Left lung (tissue), 10 donors: ENCODE data around the gene TPK1. TPM values are rescaled to one million over a fixed set of nuclear protein-coding genes. Genes with fewer than 3 reads are reported as not detected.

Source experiments
- ATAC-seq: fragments of 200-7000 bp; cut with Tn5 transposase; one replicate; pipeline ENCODE4 v1.9.1; 2020; ENCODE audit warnings: moderate library complexity
- DNase-seq, 4 donors: peaks; one replicate each; pipeline ENCODE4 v3.0.0-alpha.2; 2013 to 2020
- H3K27ac ChIP-seq, 2 donors: fragments of 200-600 bp; sonication (generic) in 1 of 2; one replicate each; pipeline versions ENCODE4 v1.5.0 to v1.8.0; 2020 to 2021
- H3K27me3 ChIP-seq, 2 donors: fragments of 200-600 bp; sonication (generic) in 1 of 2; one replicate each; pipeline versions ENCODE4 v1.5.0 to v1.8.0; 2020 to 2021
- H3K36me3 ChIP-seq, 2 donors: fragments of 200-600 bp; sonication (generic) in 1 of 2; one replicate each; pipeline versions ENCODE4 v1.5.0 to v1.8.0; 2020 to 2021
- H3K4me1 ChIP-seq, 2 donors: fragments of 200-600 bp; one replicate each; pipeline ENCODE4 v1.8.0; 2021
- H3K4me3 ChIP-seq, 2 donors: fragments of 200-600 bp; sonication (generic) in 1 of 2; one replicate each; pipeline versions ENCODE4 v1.5.0 to v1.8.0; 2020 to 2021; ENCODE audit warnings: mild to moderate bottlenecking in 1 of 2
- H3K9me3 ChIP-seq, 2 donors: fragments of 200-600 bp; sonication (generic) in 1 of 2; one replicate each; pipeline versions ENCODE4 v1.5.0 to v1.8.0; 2020 to 2021
- CTCF ChIP-seq, 2 donors: fragments of 200-600 bp; sonication (generic) in 1 of 2; IDR thresholded peaks; one replicate each; pipeline versions ENCODE4 v1.5.0 to v1.8.0; 2021; ENCODE audit warnings: antibody characterized with exemption in 2 of 2
- intact Hi-C, 2 donors: fragments of 100-400 bp; cut with DNase I; formaldehyde crosslinking; loops; one replicate each; pipeline versions ENCODE4 v1.11.2 to v1.14.2; 2022
- polyA plus RNA-seq, 6 donors: library from polyadenylated mRNA; unstranded; fragments of 120-200 nt; gene quantifications; one replicate each; pipeline ENCODE4 v1.2.1, GENCODE V29; 2013; ENCODE audit not compliant: insufficient read length in 6 of 6
- total RNA-seq, 2 donors: library from RNA; stranded (reverse); fragmentation: NEBNext Ultra II Directional; extraction: Animal tissue kit (Norgen Biotek cat#: 25700); gene quantifications; one replicate each; pipeline ENCODE4 v1.2.1, GENCODE V29; 2021
- donor health status: DM: no; HTN: yes; CAD: no.
- donor health status: DM: no; HTN: no; CAD: no.

The TPK1 gene
- total and polyA plus RNA-seq, 8 donors, result 4.1 to 15.5 (median 4.8) TPM

GRCh38 chr7:144487901-144488300, 348.0 kb downstream of the TPK1 start:
- ATAC-seq (no peak), DNase-seq (no peak)
- H3K27me3 ChIP-seq, result no peaks in the 10 kb centered on the region
- intact Hi-C loops, result no loop called here
- H3K4me3 ChIP-seq, result no peak overlapping the region
- no peak for TF ChIP-seq CTCF (IDR thresholded peaks at IDR 0.05)
- H3K36me3 ChIP-seq, result no peaks in the 10 kb centered on the region
- H3K27ac ChIP-seq, result no peak overlapping the region
- peaks cover 0 to 4% of the 10 kb centered on the region in 2 donors for H3K9me3 ChIP-seq
- no peaks in the 10 kb centered on the region for H3K4me1 ChIP-seq

GRCh38 chr7:144484445-144484844, 351.4 kb downstream of the TPK1 start:
- ATAC-seq (no peak), DNase-seq (no peak)
- Histone ChIP-seq H3K27ac (no peak overlapping the region), H3K4me1 (no peaks in the 10 kb centered on the region), H3K27me3 (no peaks in the 10 kb centered on the region), H3K4me3 (no peak overlapping the region), H3K36me3 (no peaks in the 10 kb centered on the region), H3K9me3 (peaks cover 0 to 4% of the 10 kb centered on the region in 2 donors)
- TF ChIP-seq CTCF (IDR thresholded peaks at IDR 0.05), result no peak
- intact Hi-C loops, result no loop called here

- no peak for DNase-seq
Measured at GRCh38 chr7:144483189-144483588, 352.7 kb downstream of the TPK1 start.

GRCh38 chr7:144481833-144482232, 354.0 kb downstream of the TPK1 start:
- Histone ChIP-seq H3K4me3 (no peak overlapping the region), H3K36me3 (no peaks in the 10 kb centered on the region), H3K4me1 (no peaks in the 10 kb centered on the region), H3K27ac (no peak overlapping the region), H3K27me3 (no peaks in the 10 kb centered on the region), H3K9me3 (peaks cover 0 to 4% of the 10 kb centered on the region in 2 donors)
- TF ChIP-seq CTCF (IDR thresholded peaks at IDR 0.05), result no peak
- no peak for DNase-seq
- no peak for ATAC-seq
- intact Hi-C loops, result no loop called here

More at GRCh38 chr7:144483189-144483588, 352.7 kb downstream of the TPK1 start:
- Histone ChIP-seq H3K36me3 (no peaks in the 10 kb centered on the region), H3K4me3 (no peak overlapping the region), H3K9me3 (peaks cover 0 to 4% of the 10 kb centered on the region in 2 donors), H3K4me1 (no peaks in the 10 kb centered on the region), H3K27ac (no peak overlapping the region), H3K27me3 (no peaks in the 10 kb centered on the region)
- intact Hi-C loops, result no loop called here
- no peak for TF ChIP-seq CTCF (IDR thresholded peaks at IDR 0.05)
- ATAC-seq, result no peak

- Histone ChIP-seq H3K9me3 (no peaks in the 10 kb centered on the region), H3K4me1 (no peaks in the 10 kb centered on the region), H3K27me3 (no peaks in the 10 kb centered on the region), H3K36me3 (no peaks in the 10 kb centered on the region), H3K4me3 (no peak overlapping the region), H3K27ac (no peak overlapping the region)
- DNase-seq, result no peak
- intact Hi-C loops, result no loop called here
- ATAC-seq, result no peak
- TF ChIP-seq CTCF (IDR thresholded peaks at IDR 0.05), result no peak
Measured at GRCh38 chr7:144477348-144477747, 358.5 kb downstream of the TPK1 start.
